Body of pancreas (tissue), 4 donors: ENCODE measurements around the gene TUBGCP6. TPM values are rescaled to one million over a fixed set of nuclear protein-coding genes. Genes with fewer than 3 reads are reported as not detected.
A peak's percentile ranks its signal among the peaks of the same experiment; 100 is the strongest.

Experiments
- ATAC-seq: fragments of 150-250 bp; one replicate; pipeline ENCODE4 v1.9.1; 2016
- DNase-seq, 4 donors: peaks; one replicate each; pipeline ENCODE4 v3.0.0-alpha.2; 2019
- H3K27ac ChIP-seq, 4 donors: fragments of 200-600 bp; sonication (generic); 1 replicate in 3 of 4; 2 replicates in 1 of 4; pipeline versions ENCODE4 v1.5.1 to v1.6.1; 2016 to 2019; ENCODE audit warnings: mild to moderate bottlenecking in 1 of 4, mixed read lengths in 1 of 4, moderate library complexity in 1 of 4
- H3K27me3 ChIP-seq, 2 donors: fragments of 200-600 bp; sonication (generic); one replicate each; pipeline ENCODE4 v1.6.0; 2016; ENCODE audit warnings: mild to moderate bottlenecking in 1 of 2
- H3K36me3 ChIP-seq, 2 donors: fragments of 200-600 bp; sonication (generic); replicated peaks in 1 of 2; 2 replicates each; pipeline ENCODE4 v1.5.1; 2016; ENCODE audit warnings: low read depth in 2 of 2; ENCODE audit not compliant: insufficient read depth in 1 of 2
- H3K4me1 ChIP-seq: fragments of 200-600 bp; sonication (generic); one replicate; pipeline ENCODE4 v1.6.0; 2016
- H3K4me3 ChIP-seq, 2 donors: fragments of 200-600 bp; sonication (generic); 1 replicate in 1 of 2; 2 replicates in 1 of 2; pipeline ENCODE4 v1.5.1; 2016 to 2019
- H3K9me3 ChIP-seq, 3 donors: fragments of 200-600 bp; sonication (generic); 1 replicate in 2 of 3; 2 replicates in 1 of 3; pipeline ENCODE4 v1.5.1; 2016
- POLR2A ChIP-seq, 3 donors: fragments of 450-650 bp; IDR thresholded peaks; one replicate each; pipeline ENCODE4 v1.6.1; 2016; ENCODE audit warnings: antibody characterized with exemption in 3 of 3, mild to moderate bottlenecking in 2 of 3
- WGBS, 2 donors: methylation state at CpG; one replicate each; pipeline ENCODE4 v1.1.5; 2017; 5-methylcytosine and 5-hydroxymethylcytosine counted together
- intact Hi-C: fragments of 100-400 bp; cut with DNase I; formaldehyde crosslinking; loops from one replicate; pipeline ENCODE4 v1.15.1; 2023
- total RNA-seq, 2 donors: library from RNA; depleted of rRNA; stranded (reverse); fragments of >200 nt; gene quantifications; one replicate each; pipeline ENCODE4 v1.1.0, GENCODE V29; 2016
- TF ChIP-seq, protein P1 (sequence below), 7 experiments: fragments of 450-650 bp in 4 of 7; fragments of 200-600 bp in 3 of 7; sonication (generic) in 3 of 7; IDR thresholded peaks; one replicate each; pipeline ENCODE4 v1.5.1; 2016 to 2019; ENCODE audit warnings: antibody characterized with exemption in 7 of 7

TUBGCP6 gene
- total RNA-seq, 2 donors from 2014 or later, result 61.2 to 121 TPM

DNA sequence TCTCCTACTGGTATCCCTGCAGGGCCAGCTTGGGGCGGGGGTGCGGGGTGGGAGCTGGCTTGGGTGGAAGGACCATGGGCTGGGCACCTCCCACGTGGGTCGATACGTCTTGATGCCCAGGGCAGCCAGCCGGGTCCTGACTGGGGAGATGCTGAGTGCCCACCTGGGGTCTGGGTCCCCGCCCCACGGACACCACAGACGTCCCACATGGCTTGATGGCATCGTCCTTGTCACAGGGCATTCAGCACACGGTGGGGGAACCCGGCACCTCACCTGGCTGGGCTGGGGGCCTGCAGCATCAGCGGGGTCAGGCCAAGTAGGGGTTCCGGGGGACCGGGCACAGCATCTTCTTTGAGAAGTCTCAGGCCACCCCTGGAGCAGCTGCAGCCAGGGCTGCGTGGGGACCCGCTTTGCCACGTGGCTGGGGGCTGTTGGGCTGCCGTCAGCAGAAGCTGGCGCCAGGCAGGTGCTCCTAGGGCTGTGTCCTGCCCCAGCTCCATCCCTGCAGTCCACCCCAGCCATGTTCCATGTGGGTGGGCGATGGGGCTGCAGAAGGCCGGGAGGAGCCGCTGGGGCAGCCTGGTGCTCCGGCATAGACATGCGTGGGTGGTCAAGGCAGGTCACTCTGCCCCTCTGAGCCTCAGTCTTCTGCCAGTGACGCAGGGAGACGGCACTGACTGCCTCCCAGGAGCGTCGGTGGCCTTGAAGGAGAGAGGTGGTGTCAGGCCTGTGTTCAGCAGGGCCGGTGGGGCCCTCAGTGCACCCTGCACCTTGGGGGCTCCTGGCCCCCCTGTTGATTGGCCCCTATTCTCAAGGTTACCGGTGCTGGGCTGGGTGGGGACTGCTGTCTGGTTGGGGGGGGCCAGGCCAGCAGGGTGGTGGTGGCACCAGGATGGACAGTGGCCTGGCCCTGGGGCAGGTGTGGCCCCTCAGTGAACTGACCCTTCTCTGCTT lies 35.6 kb downstream of the TUBGCP6 start:
- Histone ChIP-seq H3K9me3 (no peaks in the 10 kb centered on the region), H3K27ac (no peak overlapping the region), H3K4me1 (no peaks in the 10 kb centered on the region), H3K4me3 (no peak overlapping the region), H3K27me3 (no peaks in the 10 kb centered on the region), H3K36me3 (peaks cover 0 to 12% of the 10 kb centered on the region in 2 donors)
- WGBS, 2 donors, result 76% methylated on average over 24 of the region's 31 CpGs; no CpG with 5 or more reads in 1 of the 2 donors
- DNase-seq (peak in 1 of 4 donors; percentile 15), ATAC-seq (peak; percentile 23)
- TF ChIP-seq POLR2A (IDR thresholded peaks at IDR 0.05), result no peak
- TF ChIP-seq, protein P1, sequence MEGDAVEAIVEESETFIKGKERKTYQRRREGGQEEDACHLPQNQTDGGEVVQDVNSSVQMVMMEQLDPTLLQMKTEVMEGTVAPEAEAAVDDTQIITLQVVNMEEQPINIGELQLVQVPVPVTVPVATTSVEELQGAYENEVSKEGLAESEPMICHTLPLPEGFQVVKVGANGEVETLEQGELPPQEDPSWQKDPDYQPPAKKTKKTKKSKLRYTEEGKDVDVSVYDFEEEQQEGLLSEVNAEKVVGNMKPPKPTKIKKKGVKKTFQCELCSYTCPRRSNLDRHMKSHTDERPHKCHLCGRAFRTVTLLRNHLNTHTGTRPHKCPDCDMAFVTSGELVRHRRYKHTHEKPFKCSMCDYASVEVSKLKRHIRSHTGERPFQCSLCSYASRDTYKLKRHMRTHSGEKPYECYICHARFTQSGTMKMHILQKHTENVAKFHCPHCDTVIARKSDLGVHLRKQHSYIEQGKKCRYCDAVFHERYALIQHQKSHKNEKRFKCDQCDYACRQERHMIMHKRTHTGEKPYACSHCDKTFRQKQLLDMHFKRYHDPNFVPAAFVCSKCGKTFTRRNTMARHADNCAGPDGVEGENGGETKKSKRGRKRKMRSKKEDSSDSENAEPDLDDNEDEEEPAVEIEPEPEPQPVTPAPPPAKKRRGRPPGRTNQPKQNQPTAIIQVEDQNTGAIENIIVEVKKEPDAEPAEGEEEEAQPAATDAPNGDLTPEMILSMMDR (IDR thresholded peaks at IDR 0.05), result no peak
- intact Hi-C loops, result loop anchor here (5.0 kb wide), 1 partner anchor 57 kb away; no protein-coding TSS in a partner anchor

DNA sequence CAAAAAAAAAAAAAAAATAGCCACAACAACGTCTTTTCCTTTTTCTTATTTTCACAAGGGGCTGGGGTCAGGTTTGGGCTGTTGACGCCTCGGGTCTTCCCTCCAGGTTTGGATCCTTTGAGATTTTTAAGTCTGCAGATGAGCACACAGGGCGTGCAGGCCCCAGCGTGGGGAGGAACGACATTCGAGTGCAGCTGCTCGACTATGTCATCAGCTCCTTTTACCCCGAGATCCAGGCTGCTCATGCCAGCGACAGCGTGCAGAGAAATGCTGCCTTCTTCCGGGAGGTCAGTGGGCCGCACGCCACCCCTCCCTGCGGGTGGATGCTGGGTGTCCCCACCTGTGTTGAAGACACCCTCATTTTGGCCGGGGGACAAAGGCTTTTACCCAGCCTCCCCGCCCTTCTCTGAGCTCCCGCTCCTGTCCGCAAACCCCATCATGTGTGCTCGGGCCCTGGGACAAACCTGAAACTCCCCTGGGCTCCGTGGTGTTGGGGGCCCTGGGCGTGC lies 36.3 kb downstream of the TUBGCP6 start:
- 86 to 93% methylated on average over 15 to 22 of the region's 22 CpGs for WGBS, 2 donors
- Histone ChIP-seq H3K9me3 (no peaks in the 10 kb centered on the region), H3K27me3 (no peaks in the 10 kb centered on the region), H3K27ac (no peak overlapping the region), H3K36me3 (peaks cover 0 to 12% of the 10 kb centered on the region in 2 donors), H3K4me1 (no peaks in the 10 kb centered on the region), H3K4me3 (no peak overlapping the region)
- no peak for ATAC-seq
- TF ChIP-seq, protein P1 (IDR thresholded peaks at IDR 0.05), result no peak
- no peak for TF ChIP-seq POLR2A (IDR thresholded peaks at IDR 0.05)
- intact Hi-C loops, result loop anchor here (5.0 kb wide), 1 partner anchor 56 kb away; no protein-coding TSS in a partner anchor
- peak in 1 of 4 donors; percentile 11 for DNase-seq

DNA sequence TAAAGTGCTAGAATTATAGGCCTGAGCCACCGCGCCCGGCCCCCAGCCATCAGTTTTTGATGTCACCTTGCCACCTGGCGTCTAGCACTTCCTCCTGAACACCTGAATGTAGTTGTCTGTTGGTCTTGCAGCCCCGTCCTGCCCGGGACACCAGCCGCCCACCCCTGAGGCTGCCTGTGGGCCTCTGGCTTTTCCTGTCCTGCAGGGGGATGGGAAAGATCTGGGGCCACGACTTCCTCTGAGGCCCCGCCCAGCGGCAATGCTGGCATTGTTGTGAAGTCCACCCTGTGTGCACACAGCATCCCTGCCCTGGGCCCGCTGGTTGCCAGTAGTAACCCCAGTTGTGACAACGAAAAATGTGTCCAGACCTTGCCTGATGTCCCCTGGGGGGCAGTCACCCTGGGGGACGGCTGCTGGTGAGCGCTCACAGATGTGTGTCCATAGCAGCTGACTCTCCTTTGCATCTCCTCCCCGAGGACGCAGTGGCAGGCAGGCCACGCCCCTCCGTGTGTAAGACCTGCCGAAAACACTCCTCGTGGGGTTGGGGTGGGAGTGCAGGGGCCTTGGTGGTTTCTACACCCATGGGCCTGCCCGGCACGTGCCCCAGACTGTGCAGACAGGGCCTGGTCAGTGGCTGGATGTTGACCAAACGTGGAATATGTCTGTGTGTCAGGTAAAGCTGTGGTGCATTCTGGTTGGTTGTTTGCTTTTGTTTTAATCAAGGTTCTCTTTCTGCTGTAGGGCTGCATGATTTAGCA lies 37.3 kb downstream of the TUBGCP6 start:
- H3K27ac ChIP-seq, result no peak overlapping the region
- H3K9me3 ChIP-seq, result no peaks in the 10 kb centered on the region
- no peak for TF ChIP-seq POLR2A (IDR thresholded peaks at IDR 0.05)
- TF ChIP-seq, protein P1 (IDR thresholded peaks at IDR 0.05), result no peak
- no peak for DNase-seq
- no peak for ATAC-seq
- 66 to 80% methylated on average over 22 of the region's 23 CpGs for WGBS, 2 donors
- H3K36me3 ChIP-seq, result peaks cover 0 to 10% of the 10 kb centered on the region in 2 donors
- intact Hi-C loops, result loop anchor here (5.0 kb wide), 1 partner anchor 55 kb away; no protein-coding TSS in a partner anchor
- H3K4me3 ChIP-seq, result no peak overlapping the region
- peaks cover 4% of the 10 kb centered on the region for H3K4me1 ChIP-seq
- no peaks in the 10 kb centered on the region for H3K27me3 ChIP-seq

DNA sequence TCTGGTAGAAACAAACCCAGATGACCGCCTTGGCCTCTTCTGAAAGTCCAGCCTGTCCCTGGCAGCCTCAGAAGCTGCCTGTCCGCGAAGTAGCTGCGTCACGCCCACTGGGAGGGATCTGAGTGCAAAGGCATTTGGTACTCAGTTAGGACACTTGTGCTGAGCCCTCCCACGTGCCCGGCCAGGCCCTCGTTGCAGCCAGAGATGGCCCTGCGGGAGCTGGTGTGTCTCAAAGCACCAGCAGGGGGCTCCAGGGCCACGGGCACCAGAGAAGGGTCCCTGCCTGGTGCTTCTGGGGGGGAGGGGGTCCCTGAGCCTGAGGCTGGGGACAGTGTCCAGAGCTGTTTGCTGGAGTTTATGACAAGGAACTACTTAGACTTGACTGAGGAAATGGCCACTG lies 38.2 kb downstream of the TUBGCP6 start:
- Histone ChIP-seq H3K4me3 (no peak overlapping the region), H3K36me3 (peaks cover 0 to 7% of the 10 kb centered on the region in 2 donors), H3K27me3 (no peaks in the 10 kb centered on the region), H3K4me1 (peaks cover 14% of the 10 kb centered on the region), H3K27ac (no peak overlapping the region), H3K9me3 (no peaks in the 10 kb centered on the region)
- TF ChIP-seq, protein P1 (IDR thresholded peaks at IDR 0.05), result peak in 1 of 7 experiments; percentile 11
- TF ChIP-seq POLR2A (IDR thresholded peaks at IDR 0.05), result no peak
- peak in 2 of 4 donors; percentile 19 to 27 for DNase-seq
- no peak for ATAC-seq
- intact Hi-C loops, result loop anchor here (5.0 kb wide), 1 partner anchor 54 kb away; no protein-coding TSS in a partner anchor
- 52% methylated on average over 10 of the region's 10 CpGs; no CpG with 5 or more reads in 1 of the 2 donors for WGBS, 2 donors
